HEK293 (cell line): ENCODE data around the gene TNP2.

ENCODE experiments used
- CTCF ChIA-PET: fragments of 350-600 bp; formaldehyde crosslinking; extraction: SDS; loops from one replicate; lab custom pipeline; 2021; ENCODE audit warnings: antibody characterized with exemption; lab: Yijun Ruan, JAX
- POLR2A ChIA-PET: fragments of 300-600 bp; formaldehyde crosslinking; extraction: SDS; loops from one replicate; lab custom pipeline; 2020; ENCODE audit warnings: antibody characterized with exemption, inconsistent platforms; lab: Yijun Ruan, JAX
- H3K27ac ChIP-seq: fragments of 200-500 bp; sonication (Bioruptor generic); 2 replicates; pipeline ENCODE4 v1.5.1; 2014; ENCODE audit warnings: low read depth, low read length, control low read depth, inconsistent platforms; ENCODE audit errors: extremely low read depth
- H3K36me3 ChIP-seq, 2 experiments: fragments of 200-500 bp in 1 of 2; sonication (Bioruptor generic) in 1 of 2; 1 replicate in 1 of 2; 2 replicates in 1 of 2; pipeline ENCODE4 v1.5.1; 2014 to 2017; ENCODE audit warnings: inconsistent platforms in 2 of 2, low read length in 2 of 2; ENCODE audit not compliant: control insufficient read depth in 2 of 2, insufficient read depth in 1 of 2
- H3K4me1 ChIP-seq: fragments of 200-500 bp; sonication (Bioruptor generic); 2 replicates; pipeline ENCODE4 v1.5.1; 2014; ENCODE audit warnings: mild to moderate bottlenecking, low read length, inconsistent platforms; ENCODE audit not compliant: control insufficient read depth, insufficient read depth
- H3K4me3 ChIP-seq: 2 replicates; pipeline ENCODE4 v1.5.1; 2011; ENCODE audit warnings: low read depth, mild to moderate bottlenecking, control low read depth, low read length, moderate library complexity
- H3K9me3 ChIP-seq: fragments of 200-500 bp; sonication (Bioruptor generic); 2 replicates; pipeline ENCODE4 v1.5.1; 2014; ENCODE audit warnings: low read depth, low read length, inconsistent platforms; ENCODE audit not compliant: control insufficient read depth, insufficient read depth
- EGR2 ChIP-seq: fragments of 450-650 bp; formaldehyde crosslinking; IDR thresholded peaks from 2 replicates; pipeline ENCODE4 v1.5.1; 2016; ENCODE audit warnings: low read depth, missing biosample characterization, missing genetic modification characterization
- GLI4 ChIP-seq: fragments of 450-650 bp; formaldehyde crosslinking; IDR thresholded peaks from 2 replicates; pipeline ENCODE4 v1.5.1; 2016; ENCODE audit warnings: missing biosample characterization, missing genetic modification characterization
- KLF1 ChIP-seq: fragments of 450-650 bp; formaldehyde crosslinking; IDR thresholded peaks from 2 replicates; pipeline ENCODE4 v1.5.1; 2016; ENCODE audit warnings: missing biosample characterization, missing genetic modification characterization
- KLF7 ChIP-seq: fragments of 450-650 bp; formaldehyde crosslinking; IDR thresholded peaks from 2 replicates; pipeline ENCODE4 v1.5.1; 2016; ENCODE audit warnings: missing biosample characterization, missing genetic modification characterization, borderline replicate concordance
- PRDM10 ChIP-seq: fragments of 450-650 bp; formaldehyde crosslinking; IDR thresholded peaks from 2 replicates; pipeline ENCODE4 v1.5.1; 2016; ENCODE audit warnings: missing biosample characterization, missing genetic modification characterization
- SCRT1 ChIP-seq: fragments of 450-650 bp; formaldehyde crosslinking; IDR thresholded peaks from 2 replicates; pipeline ENCODE4 v1.5.1; 2016; ENCODE audit warnings: missing biosample characterization, missing genetic modification characterization, borderline replicate concordance
- SP3 ChIP-seq: fragments of 450-650 bp; formaldehyde crosslinking; IDR thresholded peaks from 2 replicates; pipeline ENCODE4 v1.5.1; 2016; ENCODE audit warnings: missing biosample characterization, missing genetic modification characterization
- ZFHX2 ChIP-seq: fragments of 450-650 bp; formaldehyde crosslinking; conservative IDR thresholded peaks from 2 replicates; pipeline ENCODE4 v1.5.1; 2016; ENCODE audit warnings: missing biosample characterization, missing genetic modification characterization
- ZNF157 ChIP-seq: fragments of 450-650 bp; formaldehyde crosslinking; IDR thresholded peaks from 2 replicates; pipeline ENCODE4 v1.5.1; 2016; ENCODE audit warnings: missing biosample characterization, missing genetic modification characterization
- ZNF292 ChIP-seq: fragments of 450-650 bp; formaldehyde crosslinking; IDR thresholded peaks from 2 replicates; pipeline ENCODE4 v1.5.1; 2016; ENCODE audit warnings: low read depth, missing biosample characterization, missing genetic modification characterization, borderline replicate concordance
- ZNF335 ChIP-seq: fragments of 450-650 bp; formaldehyde crosslinking; conservative IDR thresholded peaks from 2 replicates; pipeline ENCODE4 v1.5.1; 2016; ENCODE audit warnings: missing biosample characterization, missing genetic modification characterization
- ZNF366 ChIP-seq: fragments of 450-650 bp; formaldehyde crosslinking; conservative IDR thresholded peaks from 2 replicates; pipeline ENCODE4 v1.5.1; 2016; ENCODE audit warnings: missing biosample characterization, missing genetic modification characterization
- ZNF561 ChIP-seq: fragments of 450-650 bp; IDR thresholded peaks from 2 replicates; pipeline ENCODE4 v1.5.1; 2018; ENCODE audit warnings: missing biosample characterization, missing genetic modification characterization, borderline replicate concordance
- ZNF626 ChIP-seq: fragments of 450-650 bp; sonication (Bioruptor Pico); formaldehyde crosslinking; IDR thresholded peaks from 2 replicates; pipeline ENCODE4 v1.5.1; 2018; ENCODE audit warnings: missing biosample characterization, missing genetic modification characterization, inconsistent platforms
- ZNF701 ChIP-seq: fragments of 450-650 bp; formaldehyde crosslinking; IDR thresholded peaks from 2 replicates; pipeline ENCODE4 v1.5.1; 2016; ENCODE audit warnings: missing biosample characterization, missing genetic modification characterization
- TF ChIP-seq, protein P1 (sequence below): fragments of 450-650 bp; formaldehyde crosslinking; conservative IDR thresholded peaks from 2 replicates; pipeline ENCODE4 v1.5.1; 2016; ENCODE audit warnings: low read depth, missing biosample characterization, missing genetic modification characterization

The TNP2 gene

DNA sequence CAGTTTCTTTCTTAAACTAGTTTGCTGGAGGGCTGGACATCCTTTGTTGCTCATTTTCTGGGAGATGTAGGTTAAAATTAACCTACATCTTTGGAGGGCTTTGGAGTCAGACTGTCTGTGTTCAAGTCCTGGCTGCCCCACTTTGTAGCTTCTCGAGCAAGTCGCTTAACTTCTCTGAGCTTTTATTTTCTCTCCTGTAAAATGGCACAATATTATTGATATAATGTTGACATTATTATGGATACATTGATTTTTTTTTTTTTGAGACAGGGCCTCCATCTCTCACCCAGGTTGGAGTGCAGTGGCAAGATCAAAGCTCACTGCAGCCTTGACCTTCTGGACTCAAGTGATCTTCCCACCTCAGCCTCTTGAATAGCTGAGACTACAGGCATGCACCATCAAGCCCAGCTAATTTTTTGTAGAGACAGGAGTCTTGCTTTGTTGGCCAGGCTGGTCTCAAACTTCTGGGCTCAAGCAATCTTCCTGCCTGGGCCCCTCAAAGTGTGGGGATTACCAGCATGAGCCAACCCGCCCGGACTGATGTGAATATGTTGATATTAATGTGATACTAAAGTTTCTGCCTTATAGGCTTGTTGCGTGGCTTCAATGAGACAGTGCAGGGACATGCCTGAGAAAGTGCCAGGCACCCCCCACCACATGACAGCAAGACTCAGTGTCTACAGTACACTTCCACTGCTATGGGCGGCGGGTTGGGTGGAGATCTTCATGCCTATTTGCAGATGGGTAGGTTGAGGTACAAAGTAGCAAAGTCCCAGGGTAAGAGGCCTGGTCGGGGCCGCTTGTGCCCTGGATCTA, 44.6 kb upstream of the TNP2 start (continued):
- TF ChIP-seq, protein P1, sequence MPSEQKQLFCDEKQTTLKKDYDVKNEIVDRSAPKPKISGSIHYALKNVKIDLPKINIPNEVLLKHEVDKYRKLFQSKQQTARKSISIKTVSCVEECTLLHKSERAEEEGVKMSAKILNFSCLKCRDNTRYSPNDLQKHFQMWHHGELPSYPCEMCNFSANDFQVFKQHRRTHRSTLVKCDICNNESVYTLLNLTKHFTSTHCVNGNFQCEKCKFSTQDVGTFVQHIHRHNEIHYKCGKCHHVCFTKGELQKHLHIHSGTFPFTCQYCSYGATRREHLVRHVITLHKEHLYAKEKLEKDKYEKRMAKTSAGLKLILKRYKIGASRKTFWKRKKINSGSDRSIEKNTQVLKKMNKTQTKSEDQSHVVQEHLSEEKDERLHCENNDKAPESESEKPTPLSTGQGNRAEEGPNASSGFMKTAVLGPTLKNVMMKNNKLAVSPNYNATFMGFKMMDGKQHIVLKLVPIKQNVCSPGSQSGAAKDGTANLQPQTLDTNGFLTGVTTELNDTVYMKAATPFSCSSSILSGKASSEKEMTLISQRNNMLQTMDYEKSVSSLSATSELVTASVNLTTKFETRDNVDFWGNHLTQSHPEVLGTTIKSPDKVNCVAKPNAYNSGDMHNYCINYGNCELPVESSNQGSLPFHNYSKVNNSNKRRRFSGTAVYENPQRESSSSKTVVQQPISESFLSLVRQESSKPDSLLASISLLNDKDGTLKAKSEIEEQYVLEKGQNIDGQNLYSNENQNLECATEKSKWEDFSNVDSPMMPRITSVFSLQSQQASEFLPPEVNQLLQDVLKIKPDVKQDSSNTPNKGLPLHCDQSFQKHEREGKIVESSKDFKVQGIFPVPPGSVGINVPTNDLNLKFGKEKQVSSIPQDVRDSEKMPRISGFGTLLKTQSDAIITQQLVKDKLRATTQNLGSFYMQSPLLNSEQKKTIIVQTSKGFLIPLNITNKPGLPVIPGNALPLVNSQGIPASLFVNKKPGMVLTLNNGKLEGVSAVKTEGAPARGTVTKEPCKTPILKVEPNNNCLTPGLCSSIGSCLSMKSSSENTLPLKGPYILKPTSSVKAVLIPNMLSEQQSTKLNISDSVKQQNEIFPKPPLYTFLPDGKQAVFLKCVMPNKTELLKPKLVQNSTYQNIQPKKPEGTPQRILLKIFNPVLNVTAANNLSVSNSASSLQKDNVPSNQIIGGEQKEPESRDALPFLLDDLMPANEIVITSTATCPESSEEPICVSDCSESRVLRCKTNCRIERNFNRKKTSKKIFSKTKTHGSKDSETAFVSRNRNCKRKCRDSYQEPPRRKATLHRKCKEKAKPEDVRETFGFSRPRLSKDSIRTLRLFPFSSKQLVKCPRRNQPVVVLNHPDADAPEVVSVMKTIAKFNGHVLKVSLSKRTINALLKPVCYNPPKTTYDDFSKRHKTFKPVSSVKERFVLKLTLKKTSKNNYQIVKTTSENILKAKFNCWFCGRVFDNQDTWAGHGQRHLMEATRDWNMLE (tag by site-specific recombination) = no peak
- TF ChIP-seq SCRT1 (tag by site-specific recombination) (no peak), ZNF626 (no peak)

- TF ChIP-seq ZNF561 (tag by site-specific recombination) (no peak), ZNF366 (0 out of 2 replicates have a peak, but pooled peaks have one; percentile 15), SP3 (peak; percentile 52), PRDM10 (no peak), EGR2 (tag by site-specific recombination) (peak; percentile 66), ZFHX2 (tag by site-specific recombination) (peak; percentile 76), ZNF292 (tag by site-specific recombination) (no peak), ZNF701 (tag by site-specific recombination) (no peak), ZNF157 (tag by site-specific recombination) (no peak), KLF7 (tag by site-specific recombination) (no peak), KLF1 (tag by site-specific recombination) (peak; percentile 32; the same call in 1 of the 2 replicates), GLI4 (no peak), ZNF335 (tag by site-specific recombination) (no peak)
- H3K4me1 ChIP-seq = no peaks in the 10 kb centered on the region
- ChIA-PET POLR2A (interaction anchor here (1.5 kb wide), 1 partner anchor 57 kb away, joined by 6 read pairs; the partner anchor contains the start of gene SOCS1), CTCF (no interaction called here)
- H3K4me3 ChIP-seq = no peak overlapping the region
- no peaks in the 10 kb centered on the region for H3K36me3 ChIP-seq
- no peaks in the 10 kb centered on the region for H3K9me3 ChIP-seq
- no peak overlapping the region for H3K27ac ChIP-seq
Observed at GRCh38 chr16:11312718-11313492, 43.8 kb upstream of the TNP2 start.
